Activated CD4-positive, alpha-beta memory T cell treated with anti-CD3 and anti-CD28 coated beads for 36 hours (primary cell): ENCODE measurements around the gene CLPTM1L. TPM values are rescaled to one million over a fixed set of nuclear protein-coding genes. Genes with fewer than 3 reads are reported as not detected.
"Not testable (repeated sequence)": the region's sequence is repeated elsewhere in the genome, so short reads cannot be mapped to it uniquely, and the experiment has no call there.

ENCODE experiments used
- CTCF ChIA-PET: fragments of 350-600 bp; sonication (Branson Sonifier 250); formaldehyde crosslinking; loops from one replicate; lab custom pipeline; 2021; ENCODE audit warnings: antibody characterized with exemption, inconsistent platforms; lab: Charles Lee
- POLR2A ChIA-PET: fragments of 350-600 bp; sonication (Branson Sonifier 250); formaldehyde crosslinking; loops from one replicate; lab custom pipeline; 2021; ENCODE audit warnings: antibody characterized with exemption; lab: Charles Lee
- DNase-seq: peaks from one replicate; pipeline ENCODE4 v3.0.0-alpha.2; 2020
- H3K27ac Mint-ChIP-seq: one replicate; pipeline ENCODE4 v1.8.0; 2021; ENCODE audit warnings: mixed read lengths
- H3K27me3 Mint-ChIP-seq: one replicate; pipeline ENCODE4 v1.8.0; 2021; ENCODE audit warnings: mixed read lengths
- H3K36me3 Mint-ChIP-seq: one replicate; pipeline ENCODE4 v1.8.0; 2021; ENCODE audit warnings: mixed read lengths
- H3K4me1 Mint-ChIP-seq: one replicate; pipeline ENCODE4 v1.8.0; 2021; ENCODE audit warnings: low read depth, mixed read lengths
- H3K4me3 Mint-ChIP-seq: one replicate; pipeline ENCODE4 v1.8.0; 2021; ENCODE audit warnings: mild to moderate bottlenecking, mixed read lengths
- H3K9me3 Mint-ChIP-seq: one replicate; pipeline ENCODE4 v1.8.0; 2021; ENCODE audit warnings: mixed read lengths
- intact Hi-C: fragments of 100-400 bp; cut with micrococcal nuclease; formaldehyde crosslinking; loops from one replicate; pipeline ENCODE4 v1.15.1; 2023
- total RNA-seq, 2 experiments: library from RNA; stranded (reverse); gene quantifications; one replicate each; pipeline ENCODE4 v1.2.3, GENCODE V29; 2021

Gene CLPTM1L
- total RNA-seq, 2 experiments from 2014 or later: 70.1 to 72.9 TPM

DNA sequence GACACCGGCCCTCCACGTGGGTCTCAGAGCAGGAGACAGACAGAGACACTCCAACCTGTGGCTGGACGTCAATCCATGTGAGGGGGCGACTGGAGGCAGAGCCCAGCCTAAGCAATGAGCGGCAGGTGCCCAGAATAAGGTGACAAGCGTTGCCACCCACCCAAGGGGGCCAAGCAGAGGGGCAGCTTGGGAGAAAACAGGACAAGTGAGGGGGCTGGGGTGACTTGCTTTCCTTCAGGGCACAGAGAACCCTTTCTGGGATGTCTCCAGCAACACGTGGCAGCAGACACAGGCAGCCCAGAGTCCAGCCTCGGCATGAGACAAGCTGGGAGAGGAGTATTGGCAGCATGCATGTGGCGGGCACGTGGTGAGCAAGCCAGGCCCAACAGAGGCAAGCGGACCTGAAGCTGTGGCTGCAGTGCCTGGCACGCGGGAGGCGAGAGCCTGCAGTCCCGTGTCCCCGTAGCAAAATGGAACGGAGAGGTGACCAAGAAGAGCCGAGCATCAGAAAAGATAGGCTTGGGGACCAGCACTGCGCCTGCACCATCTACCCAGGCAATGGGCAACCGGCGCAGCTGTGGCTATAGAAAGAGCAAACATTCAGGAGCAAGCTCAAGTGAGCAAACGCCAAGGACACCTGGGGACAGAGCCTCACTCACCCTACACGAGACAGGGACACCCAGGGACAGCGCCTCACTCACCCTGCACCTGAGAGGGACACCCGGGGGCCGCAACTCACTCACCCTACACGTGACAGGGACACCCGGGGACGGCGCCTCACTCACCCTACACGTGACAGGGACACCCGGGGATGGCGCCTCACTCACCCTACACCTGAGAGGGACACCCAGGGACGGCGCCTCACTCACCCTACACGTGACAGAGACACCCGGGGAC, 56.2 kb downstream of the CLPTM1L start:
- ChIA-PET CTCF (no interaction called here), POLR2A (no interaction called here)
- Mint-ChIP-seq H3K27ac (no peak overlapping the region), H3K27me3 (no peaks in the 10 kb centered on the region), H3K4me3 (no peak overlapping the region), H3K4me1 (peaks cover 2% of the 10 kb centered on the region), H3K9me3 (peaks cover 5% of the 10 kb centered on the region), H3K36me3 (no peaks in the 10 kb centered on the region)
- intact Hi-C loops: no loop called here
- no peak for DNase-seq

DNA sequence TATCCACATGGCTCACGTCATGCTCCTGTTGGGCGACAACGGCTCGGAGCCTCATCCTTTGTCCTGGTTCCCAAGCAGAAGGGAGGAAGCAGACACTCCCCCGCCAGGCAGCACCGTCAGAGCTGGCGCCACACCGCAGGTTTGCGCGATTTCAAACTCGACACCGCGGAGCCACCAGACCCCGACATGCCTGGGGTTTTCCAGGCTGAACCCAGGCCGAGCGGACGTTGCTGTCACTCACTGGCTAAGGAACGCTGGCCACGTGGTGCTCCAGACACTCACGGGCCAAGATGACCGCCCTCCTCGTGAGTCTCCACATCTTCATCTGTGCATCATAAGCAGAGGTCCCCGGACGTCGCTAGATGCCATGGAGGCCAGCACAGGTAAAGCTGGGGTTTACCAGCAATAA, 59.0 kb downstream of the CLPTM1L start:
- Mint-ChIP-seq H3K27ac (no peak overlapping the region), H3K9me3 (peaks cover 5% of the 10 kb centered on the region), H3K4me3 (no peak overlapping the region), H3K36me3 (no peaks in the 10 kb centered on the region), H3K27me3 (no peaks in the 10 kb centered on the region), H3K4me1 (no peaks in the 10 kb centered on the region)
- intact Hi-C loops: no loop called here
- DNase-seq: no peak
- ChIA-PET POLR2A (no interaction called here), CTCF (no interaction called here)

DNA sequence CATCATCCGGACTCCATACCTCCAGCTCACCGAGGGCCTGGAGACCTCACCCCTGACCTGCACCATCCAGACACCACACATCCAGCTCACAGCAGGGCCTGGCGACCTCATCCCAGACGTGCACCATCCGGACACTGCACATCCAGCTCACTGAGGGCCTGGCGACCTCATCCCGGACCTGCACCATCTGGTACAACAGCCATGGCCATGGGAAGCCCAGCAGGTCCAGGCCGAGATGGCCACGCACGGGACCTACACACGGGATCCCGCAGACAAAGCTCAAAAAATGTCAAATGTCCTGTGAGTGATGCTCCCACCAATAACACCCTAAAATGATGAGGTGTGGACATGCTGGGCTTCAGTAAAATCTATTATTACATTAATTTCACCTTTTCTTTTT, 59.8 kb downstream of the CLPTM1L start:
- POLR2A ChIA-PET: no interaction called here
- H3K4me3 Mint-ChIP-seq: no peak overlapping the region
- no peak overlapping the region for H3K27ac Mint-ChIP-seq

DNA sequence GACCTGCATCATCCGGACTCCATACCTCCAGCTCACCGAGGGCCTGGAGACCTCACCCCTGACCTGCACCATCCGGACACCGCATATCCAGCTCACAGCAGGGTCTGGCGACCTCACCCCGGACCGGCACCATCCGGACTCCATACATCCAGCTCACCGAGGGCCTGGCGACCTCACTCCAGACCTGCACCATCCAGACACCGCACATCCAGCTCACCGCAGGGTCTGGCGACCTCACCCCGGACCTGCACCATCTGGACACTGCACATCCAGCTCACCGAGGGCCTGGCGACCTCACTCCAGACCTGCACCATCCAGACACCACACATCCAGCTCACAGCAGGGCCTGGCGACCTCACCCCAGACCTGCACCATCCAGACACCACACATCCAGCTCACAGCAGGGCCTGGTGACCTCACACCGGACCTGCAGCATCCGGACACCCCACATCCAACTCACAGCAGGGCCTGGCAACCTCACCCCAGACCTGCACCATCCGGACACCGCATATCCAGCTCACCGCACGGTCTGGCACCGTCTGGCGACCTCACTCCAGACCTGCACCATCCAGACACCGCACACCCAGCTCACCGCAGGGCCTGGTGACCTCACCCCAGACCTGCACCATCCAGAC, 60.4 kb downstream of the CLPTM1L start:
- H3K4me3 Mint-ChIP-seq, CTCF ChIA-PET, H3K27ac Mint-ChIP-seq, H3K4me1 Mint-ChIP-seq, DNase-seq, H3K27me3 Mint-ChIP-seq, H3K36me3 Mint-ChIP-seq, POLR2A ChIA-PET, H3K9me3 Mint-ChIP-seq, intact Hi-C loops: not testable (repeated sequence)

More for the DNA sequence above, 59.8 kb downstream of the CLPTM1L start:
- CTCF ChIA-PET: no interaction called here
- Mint-ChIP-seq H3K36me3 (no peaks in the 10 kb centered on the region), H3K27me3 (no peaks in the 10 kb centered on the region), H3K9me3 (peaks cover 5% of the 10 kb centered on the region), H3K4me1 (no peaks in the 10 kb centered on the region)
- intact Hi-C loops: no loop called here
- no peak for DNase-seq

DNA sequence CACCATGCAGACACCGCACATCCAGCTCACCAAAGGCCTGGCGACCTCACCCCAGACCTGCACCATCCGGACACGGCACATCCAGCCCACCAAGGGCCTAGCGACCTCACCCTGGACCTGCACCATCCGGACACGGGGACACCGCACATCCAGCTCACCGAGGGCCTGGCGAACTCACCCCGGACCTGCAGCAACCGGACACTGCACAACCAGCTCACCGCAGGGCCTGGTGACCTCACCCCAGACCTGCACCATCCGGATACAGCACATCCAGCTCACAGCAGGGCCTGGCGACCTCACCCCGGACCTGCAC, 61.2 kb downstream of the CLPTM1L start:
- H3K27me3 Mint-ChIP-seq, H3K4me3 Mint-ChIP-seq, intact Hi-C loops, H3K36me3 Mint-ChIP-seq, H3K9me3 Mint-ChIP-seq, H3K27ac Mint-ChIP-seq, DNase-seq, H3K4me1 Mint-ChIP-seq: not testable (repeated sequence)
- POLR2A ChIA-PET: interaction anchor here (0.7 kb wide), 1 partner anchor 13 kb away, joined by 4 read pairs; no protein-coding TSS in a partner anchor
- CTCF ChIA-PET: interaction anchor here (0.5 kb wide), 1 partner anchor 157 kb away, joined by 3 read pairs; no protein-coding TSS in a partner anchor

DNA sequence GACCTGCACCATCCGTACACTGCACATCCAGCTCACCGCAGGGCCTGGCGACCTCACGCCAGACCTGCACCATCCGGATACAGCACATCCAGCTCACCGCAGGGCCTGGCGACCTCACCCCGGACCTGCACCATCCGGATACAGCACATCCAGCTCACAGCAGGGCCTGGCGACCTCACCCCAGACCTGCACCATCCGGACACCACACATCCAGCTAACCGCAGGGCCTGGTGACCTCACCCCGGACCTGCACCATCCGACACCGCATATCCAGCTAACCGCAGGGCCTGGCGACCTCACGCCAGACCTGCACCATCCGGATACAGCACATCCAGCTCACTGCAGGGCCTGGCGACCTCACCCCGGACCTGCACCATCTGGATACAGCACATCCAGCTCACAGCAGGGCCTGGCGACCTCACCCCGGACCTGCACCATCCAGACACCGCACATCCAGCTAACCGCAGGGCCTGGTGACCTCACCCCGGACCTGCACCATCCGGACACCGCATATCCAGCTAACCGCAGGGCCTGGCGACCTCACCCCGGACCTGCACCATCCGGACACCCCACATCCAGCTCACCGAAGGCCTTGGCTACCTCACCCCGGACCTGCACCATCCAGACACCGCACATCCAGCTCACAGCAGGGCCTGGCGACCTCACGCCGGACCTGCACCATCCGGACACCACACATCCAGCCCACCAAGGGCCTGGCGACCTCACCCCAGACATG, 61.7 kb downstream of the CLPTM1L start:
- intact Hi-C loops, DNase-seq, H3K36me3 Mint-ChIP-seq, H3K4me1 Mint-ChIP-seq, H3K4me3 Mint-ChIP-seq, H3K9me3 Mint-ChIP-seq, H3K27me3 Mint-ChIP-seq, H3K27ac Mint-ChIP-seq: not testable (repeated sequence)
- CTCF ChIA-PET: interaction anchor here (0.5 kb wide), 1 partner anchor 157 kb away, joined by 3 read pairs; no protein-coding TSS in a partner anchor
- POLR2A ChIA-PET: interaction anchor here (0.6 to 0.7 kb wide), 2 partner anchors 13 to 571 kb away, joined by 3 to 4 read pairs; no protein-coding TSS in a partner anchor

DNA sequence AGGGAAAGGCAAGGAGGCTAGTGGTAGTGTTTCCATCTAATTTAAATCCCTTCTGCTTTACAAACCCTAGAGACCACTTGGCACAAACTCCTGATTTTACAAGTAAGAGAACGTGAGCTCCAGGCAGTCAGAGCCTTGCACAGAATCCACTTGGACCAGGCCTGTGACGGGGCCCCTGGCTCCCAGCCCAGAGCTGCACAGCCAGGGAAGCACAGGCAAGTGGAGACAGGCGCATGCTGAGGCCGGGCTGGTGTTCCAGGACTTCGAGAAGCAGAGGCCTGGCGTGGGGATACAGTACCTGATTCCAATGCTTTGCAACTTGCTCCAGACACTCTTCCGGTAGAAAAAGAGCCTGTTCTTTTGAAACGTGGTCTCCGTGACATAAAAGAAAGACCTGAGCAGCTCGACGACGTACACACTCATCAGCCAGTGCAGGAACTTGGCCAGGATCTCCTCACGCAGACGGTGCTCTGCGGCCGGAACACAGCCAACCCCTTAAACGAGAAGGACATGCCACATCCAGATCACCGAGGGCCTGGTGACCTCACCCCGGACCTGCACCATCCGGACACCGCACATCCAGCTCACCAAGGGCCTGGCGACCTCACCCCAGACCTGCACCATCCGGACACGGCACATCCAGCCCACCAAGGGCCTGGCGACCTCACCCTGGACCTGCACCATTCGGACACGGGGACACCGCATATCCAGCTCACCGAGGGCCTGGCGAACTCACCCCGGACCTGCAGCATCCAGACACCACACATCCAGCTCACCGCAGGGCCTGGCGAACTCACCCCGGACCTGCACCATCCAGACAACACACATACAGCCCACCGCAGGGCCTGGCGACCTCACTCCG, 62.5 kb downstream of the CLPTM1L start:
- Mint-ChIP-seq H3K27ac (no peak overlapping the region), H3K27me3 (no peaks in the 10 kb centered on the region), H3K9me3 (no peaks in the 10 kb centered on the region), H3K36me3 (peaks cover 5% of the 10 kb centered on the region), H3K4me3 (no peak overlapping the region), H3K4me1 (no peaks in the 10 kb centered on the region)
- ChIA-PET POLR2A (interaction anchor here (0.6 kb wide), 1 partner anchor 572 kb away, joined by 3 read pairs; no protein-coding TSS in a partner anchor), CTCF (no interaction called here)
- intact Hi-C loops: no loop called here
- no peak for DNase-seq

DNA sequence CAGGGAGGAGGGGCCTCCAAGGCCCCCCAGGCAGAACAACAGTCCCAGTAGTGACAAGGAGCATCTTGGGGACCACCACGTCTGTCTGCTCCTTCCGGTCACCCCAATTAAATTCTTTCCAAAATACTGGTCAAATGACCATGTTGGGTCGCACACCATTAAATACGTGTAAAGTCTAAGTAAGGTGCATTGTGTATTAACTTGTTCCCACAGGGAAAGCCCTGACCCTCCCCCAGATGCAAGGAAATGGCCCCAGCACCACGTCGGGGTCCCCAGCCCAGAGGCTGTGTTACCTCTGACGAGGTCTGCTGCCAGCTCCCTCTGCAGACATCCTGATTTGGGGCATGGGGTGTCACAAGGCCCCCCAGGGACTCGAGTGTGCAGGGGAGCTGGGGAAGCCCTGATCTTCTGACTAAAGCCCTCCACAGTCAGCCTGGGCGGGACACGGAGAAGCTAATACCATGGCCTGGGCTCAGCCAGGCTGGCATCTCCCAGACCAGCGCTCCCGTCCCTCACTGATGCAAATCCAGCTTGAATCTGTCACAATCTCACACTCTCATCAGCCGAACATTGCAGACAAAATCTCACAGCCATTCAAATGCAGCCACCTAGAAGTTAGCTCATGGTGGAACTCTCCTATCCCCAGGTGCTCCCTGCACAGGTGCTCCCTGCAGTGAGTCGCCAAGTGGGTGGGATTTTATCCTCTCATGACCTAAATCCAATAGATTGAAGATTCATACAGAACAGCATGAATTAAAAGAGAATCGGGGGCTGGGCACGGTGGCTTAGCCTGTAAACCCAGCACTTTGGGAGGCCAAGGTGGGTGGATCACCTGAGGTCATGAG, 63.6 kb downstream of the CLPTM1L start:
- H3K27me3 Mint-ChIP-seq: no peaks in the 10 kb centered on the region
- no peak for DNase-seq
- H3K36me3 Mint-ChIP-seq: peaks cover 5% of the 10 kb centered on the region
- H3K4me3 Mint-ChIP-seq: no peak overlapping the region
- CTCF ChIA-PET: no interaction called here
- POLR2A ChIA-PET: no interaction called here
- H3K9me3 Mint-ChIP-seq: no peaks in the 10 kb centered on the region
- no peaks in the 10 kb centered on the region for H3K4me1 Mint-ChIP-seq
- no peak overlapping the region for H3K27ac Mint-ChIP-seq
- intact Hi-C loops: no loop called here

DNA sequence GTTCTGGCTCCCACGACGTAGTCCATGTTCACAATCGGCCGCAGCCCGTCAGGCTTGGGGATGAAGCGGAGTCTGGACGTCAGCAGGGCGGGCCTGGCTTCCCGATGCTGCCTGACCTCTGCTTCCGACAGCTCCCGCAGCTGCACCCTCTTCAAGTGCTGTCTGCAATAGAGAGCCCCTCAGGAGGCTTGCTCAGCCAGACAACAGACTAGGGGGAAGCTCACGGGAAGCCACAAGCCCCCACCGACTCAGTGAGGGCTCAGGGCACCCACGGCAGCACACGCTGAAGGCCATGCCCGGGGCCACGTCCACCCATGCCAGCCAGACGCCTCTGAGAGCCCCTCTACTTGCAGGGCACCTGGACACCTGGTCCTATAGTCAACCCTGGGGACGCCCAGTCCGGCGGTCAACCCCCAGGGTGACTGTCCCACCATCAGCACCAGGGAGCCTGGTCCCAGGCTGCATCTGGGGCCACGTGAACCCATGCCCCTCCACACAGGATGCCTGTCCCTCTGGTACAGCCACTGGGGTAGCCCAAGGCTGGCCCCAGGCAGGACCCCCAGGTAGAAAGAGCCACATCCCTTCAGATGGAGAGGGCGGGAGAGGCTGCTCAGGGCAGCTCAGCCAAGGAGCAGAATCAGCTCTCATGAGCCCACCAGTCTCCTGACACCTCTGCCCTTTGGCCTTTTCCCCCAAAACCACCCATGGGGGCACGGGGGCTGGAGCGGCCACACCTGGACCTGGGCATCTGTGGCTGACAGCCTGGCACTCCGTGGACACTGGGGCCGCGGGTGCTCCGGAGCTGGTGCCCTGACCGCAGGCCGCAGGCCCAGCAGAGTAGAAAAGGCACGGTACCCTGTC, 64.5 kb downstream of the CLPTM1L start:
- Mint-ChIP-seq H3K9me3 (no peaks in the 10 kb centered on the region), H3K4me3 (no peak overlapping the region), H3K27me3 (no peaks in the 10 kb centered on the region), H3K4me1 (no peaks in the 10 kb centered on the region), H3K27ac (no peak overlapping the region), H3K36me3 (peaks cover 5% of the 10 kb centered on the region)
- POLR2A ChIA-PET: no interaction called here
- DNase-seq: no peak
- intact Hi-C loops: no loop called here
- CTCF ChIA-PET: no interaction called here

DNA sequence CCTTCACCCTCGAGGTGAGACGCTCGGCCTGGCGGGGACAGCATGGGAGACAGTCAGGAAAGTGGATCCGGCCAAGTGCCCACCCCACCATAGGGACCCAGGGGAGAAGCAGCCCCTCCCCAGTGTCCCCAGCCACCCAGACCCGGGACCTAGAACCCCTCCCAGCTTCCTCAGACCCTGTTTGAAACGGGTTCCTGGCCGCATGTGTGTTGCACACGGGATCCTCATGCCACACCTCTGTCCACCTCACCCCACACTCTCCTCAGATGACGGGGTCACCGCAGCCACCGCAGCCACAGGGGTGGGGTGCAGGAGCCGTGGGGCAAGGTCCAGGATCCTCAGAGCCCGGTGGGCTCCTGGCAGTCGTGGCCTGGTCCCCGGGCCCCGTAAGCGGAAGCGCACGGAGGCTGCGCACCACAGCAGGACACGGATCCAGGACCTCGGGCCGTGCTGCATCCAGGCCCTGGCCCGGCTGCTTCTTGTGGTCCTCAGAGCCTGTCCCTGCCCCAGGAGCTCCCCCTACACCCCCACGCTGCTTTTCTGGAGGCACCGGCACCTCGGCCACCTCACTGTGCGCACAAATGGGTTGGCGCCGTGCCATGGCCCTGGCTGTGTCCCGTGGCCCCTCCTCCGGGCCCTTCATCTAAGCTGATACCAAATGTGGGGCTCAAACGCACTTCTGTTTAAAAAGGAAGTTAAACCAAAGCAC, 65.3 kb downstream of the CLPTM1L start:
- ChIA-PET CTCF (no interaction called here), POLR2A (no interaction called here)
- Mint-ChIP-seq H3K27ac (no peak overlapping the region), H3K27me3 (no peaks in the 10 kb centered on the region), H3K4me3 (no peak overlapping the region), H3K4me1 (no peaks in the 10 kb centered on the region), H3K9me3 (no peaks in the 10 kb centered on the region), H3K36me3 (peaks cover 5% of the 10 kb centered on the region)
- intact Hi-C loops: no loop called here
- no peak for DNase-seq
